Activated gamma-delta T cell treated with anti-CD3 and anti-CD28 coated beads, Interleukin-2, amount 50 U/mL, for 16 hours (primary cell): ENCODE measurements around the gene LPAR2.
"Not testable (repeated sequence)": the region's sequence is repeated elsewhere in the genome, so short reads cannot be mapped to it uniquely, and the experiment has no call there.

ENCODE experiments used
- DNase-seq: peaks from one replicate; pipeline ENCODE4 v3.0.0-alpha.2; 2020; ENCODE audit warnings: low read depth

LPAR2 gene

DNA sequence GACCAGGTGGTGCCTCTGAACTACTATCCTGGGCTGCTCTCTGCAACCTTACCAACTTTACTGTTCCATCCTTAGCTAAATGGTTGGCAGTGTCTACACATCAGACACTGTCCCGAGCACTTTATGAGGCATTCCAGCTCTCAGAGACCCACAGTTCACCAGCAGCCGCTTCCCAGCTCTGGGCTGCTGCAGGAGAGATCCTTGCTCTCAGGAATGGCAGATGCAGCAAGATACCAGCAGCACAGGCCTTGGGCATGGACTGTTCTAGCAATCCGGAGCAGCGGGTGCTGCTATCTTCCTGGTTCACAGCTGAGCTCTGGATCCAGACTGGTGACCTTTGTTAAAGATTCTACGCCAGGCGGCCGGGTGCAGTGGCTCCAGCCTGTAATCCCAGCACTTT lies 3.3 kb upstream of the LPAR2 start:
- no peak for DNase-seq

GRCh38 chr19:19630426-19630825 lies 2.4 kb upstream of the LPAR2 start:
- no peak for DNase-seq

DNA sequence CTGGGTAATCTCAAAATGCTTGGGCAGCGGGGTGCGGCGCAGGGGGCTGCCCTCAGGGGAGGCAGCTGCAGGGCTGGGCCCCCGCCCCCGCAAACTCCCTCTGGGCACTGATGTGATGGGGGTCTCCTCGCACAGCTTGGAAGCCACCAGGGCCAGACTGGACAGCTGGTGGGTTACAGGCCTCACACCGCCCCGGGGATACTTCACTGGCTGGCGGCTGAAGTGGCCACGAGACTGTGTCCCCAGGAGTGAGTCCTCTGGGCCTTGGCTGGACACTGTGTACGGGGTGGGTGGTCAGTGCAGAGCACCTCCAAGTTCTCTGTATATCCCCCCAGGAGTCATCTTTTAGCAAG lies 2.0 kb upstream of the LPAR2 start:
- DNase-seq: no peak

DNA sequence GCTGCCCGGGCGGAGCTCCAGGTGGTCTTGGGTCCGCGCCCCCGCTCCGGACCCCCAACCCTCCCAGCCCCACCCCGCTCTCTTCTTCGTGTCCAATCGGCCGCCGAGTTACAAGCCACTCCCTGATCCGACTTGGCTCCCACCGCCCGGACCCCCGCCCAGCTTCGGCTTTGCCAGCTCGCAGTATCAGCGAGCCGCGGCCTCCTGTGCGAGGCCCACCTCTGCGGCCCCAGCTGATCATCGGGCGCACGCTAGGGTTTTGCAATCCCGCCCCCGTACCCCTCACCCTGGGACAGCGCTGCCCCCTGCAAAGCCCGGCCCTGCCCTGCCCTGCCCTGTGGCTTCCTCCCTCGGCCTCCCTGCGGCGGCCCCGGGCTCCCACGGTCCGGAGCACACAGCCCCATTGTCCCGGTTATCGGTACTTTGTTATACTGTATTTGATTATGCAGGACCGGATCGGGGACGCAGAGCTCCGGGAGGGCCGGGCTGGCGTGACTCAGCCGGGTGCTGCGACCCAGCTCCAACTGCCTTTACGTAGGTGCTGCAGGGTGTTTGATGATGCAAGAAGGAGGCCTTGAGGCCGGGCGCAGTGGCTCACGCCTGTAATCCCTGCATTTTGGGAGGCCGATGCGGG lies 598 bp upstream of the LPAR2 start:
- peak; percentile 38 for DNase-seq

DNA sequence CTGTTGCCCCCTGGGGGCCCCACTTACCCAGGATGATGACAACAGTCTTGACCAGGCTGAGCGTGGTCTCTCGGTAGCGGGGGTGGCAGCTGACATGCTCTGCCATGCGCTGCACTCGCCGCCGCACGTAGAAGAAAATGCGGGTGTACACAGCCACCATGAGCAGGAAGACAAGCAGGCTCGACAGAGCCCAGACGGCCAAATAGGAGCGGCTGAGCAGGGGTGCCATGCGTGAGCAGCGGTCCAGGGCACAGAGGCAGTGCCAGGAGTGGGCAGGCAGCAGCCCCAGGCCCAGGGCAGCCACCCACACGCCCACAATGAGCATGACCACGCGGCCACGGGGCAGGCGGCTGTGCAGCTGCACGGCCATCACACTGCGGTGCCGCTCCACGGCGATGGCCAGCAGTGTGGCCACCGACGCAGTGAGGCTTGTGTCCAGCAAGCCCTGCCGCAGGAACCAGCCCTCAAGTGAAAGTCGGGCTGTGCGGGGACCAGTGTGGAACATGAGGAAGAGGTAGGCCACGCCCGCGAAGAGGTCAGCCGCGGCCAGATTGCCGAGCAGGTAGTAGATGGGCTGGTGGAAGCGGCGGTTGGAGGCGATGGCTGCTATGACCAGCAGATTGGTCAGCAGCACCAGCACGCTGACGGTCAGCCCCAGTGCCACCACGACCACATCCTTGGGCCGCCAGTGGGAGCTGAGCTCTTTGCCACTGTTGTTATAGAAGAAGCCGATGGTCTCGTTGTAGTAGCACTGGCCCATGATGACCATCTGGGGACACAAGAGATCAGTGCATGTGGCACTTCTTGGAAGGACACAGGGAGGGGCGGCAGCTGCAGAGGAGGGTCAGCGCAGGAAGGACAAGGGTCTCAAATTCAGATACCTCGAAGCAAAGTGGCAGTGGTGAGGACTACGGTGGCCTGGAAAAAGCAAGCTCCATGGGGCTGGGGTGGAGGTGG lies 1.2 kb downstream of the LPAR2 start:
- no peak for DNase-seq

DNA sequence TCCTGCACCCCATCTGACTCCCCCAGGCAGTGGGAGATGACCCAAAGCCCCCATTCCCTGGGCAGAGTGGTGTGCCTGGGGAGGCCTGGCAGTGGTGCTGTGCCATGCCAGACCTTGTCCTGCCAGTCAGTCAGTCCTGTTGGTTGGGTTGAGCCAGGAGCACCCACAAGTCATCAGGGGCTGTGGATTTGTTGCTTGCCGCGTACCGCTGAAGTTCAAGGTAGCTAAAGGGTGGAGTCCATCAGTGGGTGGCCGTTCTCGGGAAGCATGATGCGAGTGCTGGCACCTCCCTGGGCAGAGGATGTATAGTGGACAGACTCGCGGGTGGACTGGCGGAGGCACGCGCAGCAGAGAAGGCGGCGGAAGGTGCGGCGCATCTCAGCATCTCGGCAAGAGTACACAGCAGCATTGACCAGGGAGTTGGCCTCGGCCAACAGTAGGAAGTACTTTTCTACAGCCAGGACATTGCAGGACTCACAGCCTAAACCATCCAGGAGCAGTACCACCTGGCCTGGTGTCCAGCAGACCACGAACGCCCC lies 3.9 kb downstream of the LPAR2 start:
- no peak for DNase-seq

GRCh38 chr19:19623383-19623782 lies 4.6 kb downstream of the LPAR2 start:
- no peak for DNase-seq

- no peak for DNase-seq
Observed at GRCh38 chr19:19619849-19620210, 8.2 kb downstream of the LPAR2 start.

DNA sequence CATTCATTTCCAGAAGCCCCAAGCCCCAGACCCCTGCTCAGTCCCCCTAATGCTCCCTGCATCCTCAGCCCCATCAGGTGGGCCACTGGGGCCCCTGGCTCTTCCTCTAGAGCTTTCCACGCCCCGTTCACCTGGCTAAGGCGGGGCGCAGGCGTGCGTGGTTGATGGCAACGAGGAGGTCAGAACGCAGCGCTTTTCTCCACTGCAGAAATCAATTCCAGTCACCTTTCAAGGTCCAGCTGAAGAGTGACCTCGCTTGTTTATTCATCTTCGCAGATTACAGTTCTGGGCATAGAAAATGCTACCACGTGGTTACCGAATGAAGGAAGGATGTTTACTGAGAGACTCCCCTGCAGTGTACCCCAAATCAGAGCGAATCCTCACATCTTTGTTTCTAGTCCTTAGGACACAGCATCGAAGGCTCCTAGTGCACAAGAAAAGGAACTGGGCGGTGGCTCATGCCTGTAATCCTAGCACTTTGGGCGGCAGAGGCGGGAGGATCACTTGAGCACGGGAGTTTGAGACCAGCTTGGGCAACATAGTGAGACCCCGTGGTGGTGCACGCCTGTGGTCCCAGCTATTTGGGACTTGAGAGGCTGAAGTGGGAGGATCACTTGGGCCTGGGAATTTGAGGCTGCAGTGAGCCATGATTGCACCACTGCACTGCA lies 8.7 kb downstream of the LPAR2 start:
- no peak for DNase-seq

DNA sequence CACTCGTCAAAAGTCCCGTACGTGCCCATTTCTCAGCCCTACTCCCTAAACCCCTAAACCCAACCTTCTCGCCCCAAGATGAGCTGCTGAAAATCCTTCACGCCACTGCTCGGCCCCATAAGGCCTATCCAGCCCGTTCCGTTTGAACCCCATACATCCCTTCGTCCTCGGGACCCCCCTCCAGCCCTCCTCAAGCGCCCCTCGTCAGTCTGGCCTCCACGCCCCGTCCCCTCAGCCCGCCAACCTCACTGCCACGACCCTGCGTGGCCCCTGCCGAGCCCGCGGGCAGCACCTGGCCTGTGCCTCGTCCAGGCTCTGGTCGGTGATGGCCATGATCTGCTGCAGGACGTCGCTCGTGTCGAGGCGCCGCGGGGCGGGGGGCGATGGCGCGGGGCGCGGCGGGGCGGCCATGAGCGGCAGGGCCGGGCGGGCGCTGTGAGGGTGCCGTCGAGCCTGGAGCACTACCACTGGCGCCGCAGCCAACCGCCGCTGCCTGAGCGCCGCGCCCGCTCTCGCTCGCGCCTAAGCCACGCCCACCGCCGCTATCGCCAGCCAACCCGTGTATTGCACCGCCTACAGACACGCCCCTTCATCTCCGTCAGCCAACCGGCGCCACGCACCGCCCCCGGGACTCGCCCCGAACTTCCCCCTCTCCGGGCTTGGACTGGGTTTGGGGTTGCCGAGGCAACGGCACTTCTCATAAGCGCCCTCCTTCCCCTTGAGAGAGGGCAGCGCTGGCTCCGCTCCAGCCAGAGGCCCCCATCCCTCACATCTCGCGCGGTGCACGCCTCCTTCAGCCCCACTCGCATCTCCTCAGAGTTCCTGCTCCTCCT lies 9.6 kb downstream of the LPAR2 start, which contains the start of gene PBX4:
Gene PBX4 (minus strand): TSS at position 469 of the 833 bp plus-strand sequence. CDS start 58 bp downstream, at position 411.
- DNase-seq: peak; percentile 99

DNA sequence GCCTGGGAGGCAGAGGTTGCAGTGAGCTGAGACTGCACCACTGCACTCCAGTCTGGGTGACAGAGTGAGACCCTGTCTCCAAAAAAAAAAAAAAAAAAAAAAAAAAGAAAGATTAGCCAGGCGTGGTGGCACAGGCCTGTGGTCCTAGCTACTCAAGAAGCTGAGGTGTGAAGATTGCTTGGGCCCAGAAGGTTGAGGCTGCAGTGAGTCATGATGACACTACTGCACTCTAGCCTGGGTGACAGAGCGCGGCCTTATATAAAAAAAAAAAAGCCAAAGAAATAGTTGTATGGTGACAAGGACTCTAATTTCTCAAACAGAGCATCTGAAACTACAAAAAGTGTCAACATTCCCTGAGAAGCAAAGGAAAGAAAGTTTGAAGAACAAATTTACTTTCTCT lies 12.9 kb downstream of the LPAR2 start:
- no peak for DNase-seq

GRCh38 chr19:19613506-19613905 lies 14.5 kb downstream of the LPAR2 start:
- no peak for DNase-seq

DNA sequence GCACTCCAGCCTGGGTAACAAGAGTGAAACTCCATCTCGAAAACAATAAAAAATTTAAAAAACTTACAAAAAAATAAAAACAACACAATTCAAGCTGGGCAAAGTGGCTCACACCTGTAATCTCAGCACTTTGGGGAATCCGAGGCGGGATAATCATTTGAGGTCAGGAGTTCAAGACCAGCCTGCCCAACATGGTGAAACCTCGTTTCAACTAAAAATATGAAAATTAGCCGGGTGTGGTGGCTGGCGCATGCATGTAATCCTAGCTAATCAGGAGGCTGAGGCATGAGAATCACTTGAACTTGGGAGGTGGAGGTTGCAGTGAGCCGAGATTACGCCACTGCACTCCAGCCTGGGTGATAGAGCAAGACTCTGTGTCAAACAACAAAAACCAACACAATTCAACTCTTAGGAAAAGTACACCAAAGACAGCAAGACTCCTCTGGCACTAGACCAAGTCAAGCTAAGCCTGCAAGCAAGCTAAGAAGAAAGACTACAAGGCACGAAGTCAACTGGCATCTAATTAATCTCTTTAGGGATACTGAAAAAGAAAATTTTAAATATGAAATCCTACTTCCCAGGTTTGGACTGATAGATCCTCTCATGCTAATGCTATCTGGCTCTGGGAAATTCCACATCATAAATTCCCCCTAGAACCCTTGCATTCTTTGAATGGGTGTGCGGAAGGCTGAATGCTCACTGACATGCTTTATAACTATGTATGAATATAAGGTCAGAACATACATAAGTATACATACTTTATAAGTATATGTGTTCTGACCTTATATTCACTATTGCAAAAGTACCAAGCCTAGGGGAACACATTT lies 17.4 kb downstream of the LPAR2 start:
- DNase-seq: no peak

DNA sequence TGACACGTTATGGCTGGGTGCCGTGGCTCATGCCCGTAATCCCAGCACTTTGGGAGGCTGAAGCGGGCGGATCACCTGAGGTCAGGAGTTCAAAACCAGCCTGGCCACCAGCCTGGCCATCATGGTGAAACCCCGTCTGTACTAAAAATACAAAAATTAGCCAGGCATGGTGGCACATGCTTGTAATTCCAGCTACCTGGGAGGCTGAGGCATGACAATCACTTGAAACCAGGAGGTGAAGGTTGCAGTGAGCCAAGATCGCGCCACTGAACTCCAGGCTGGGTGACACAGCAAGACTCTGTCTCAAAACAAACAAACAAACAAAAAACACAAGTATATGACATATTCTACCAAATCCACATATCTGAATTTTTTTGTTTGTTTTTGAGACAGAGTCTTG lies 21.3 kb downstream of the LPAR2 start:
- not testable (repeated sequence) for DNase-seq

DNA sequence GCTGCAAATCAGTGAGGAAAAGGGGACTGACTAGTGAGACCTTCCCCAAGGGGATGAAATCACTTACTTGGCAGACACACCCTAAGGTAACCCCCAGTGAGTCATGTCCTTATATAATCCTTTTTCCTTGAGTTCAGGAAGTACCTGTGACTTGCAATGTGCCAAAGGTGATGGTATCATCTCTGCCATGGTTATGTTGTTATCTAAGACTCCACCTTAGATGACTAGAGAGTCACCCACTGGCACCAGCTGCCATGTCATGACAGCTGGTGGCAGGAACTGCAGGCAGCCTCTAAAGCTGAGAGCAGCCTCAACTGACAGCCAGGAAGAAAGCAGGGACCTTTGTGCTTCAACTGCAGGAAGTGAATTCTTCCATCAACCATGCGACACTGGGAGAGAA lies 22.0 kb downstream of the LPAR2 start:
- no peak for DNase-seq

DNA sequence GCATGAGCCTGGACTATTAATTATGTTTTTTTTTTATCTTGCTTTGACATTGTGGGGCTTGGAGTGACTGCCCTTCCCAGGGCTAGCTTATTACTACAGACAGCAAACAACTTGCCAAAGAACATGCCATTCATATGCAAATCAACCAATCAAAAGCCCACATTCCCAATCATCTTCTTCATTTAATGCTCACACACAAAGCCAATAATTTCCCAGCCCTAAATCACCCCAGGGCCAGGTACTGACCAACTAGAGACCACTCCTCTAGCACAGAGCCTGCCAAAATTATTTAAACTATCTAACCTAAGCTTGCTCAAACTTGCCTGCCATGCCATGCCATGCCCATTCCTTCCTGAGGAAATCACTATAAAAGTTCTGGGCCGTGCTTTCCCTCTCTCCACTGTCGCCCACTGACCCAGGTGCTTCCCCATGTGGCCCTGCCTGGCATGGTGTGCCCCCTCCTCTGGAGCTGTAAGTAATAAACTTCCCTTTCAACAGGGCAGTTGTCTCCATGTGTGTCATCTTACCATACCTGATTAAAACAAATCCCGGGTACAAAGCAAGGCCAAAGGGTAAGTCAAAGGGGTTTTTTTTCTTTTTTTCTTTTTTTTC lies 25.2 kb downstream of the LPAR2 start:
- DNase-seq: no peak

DNA sequence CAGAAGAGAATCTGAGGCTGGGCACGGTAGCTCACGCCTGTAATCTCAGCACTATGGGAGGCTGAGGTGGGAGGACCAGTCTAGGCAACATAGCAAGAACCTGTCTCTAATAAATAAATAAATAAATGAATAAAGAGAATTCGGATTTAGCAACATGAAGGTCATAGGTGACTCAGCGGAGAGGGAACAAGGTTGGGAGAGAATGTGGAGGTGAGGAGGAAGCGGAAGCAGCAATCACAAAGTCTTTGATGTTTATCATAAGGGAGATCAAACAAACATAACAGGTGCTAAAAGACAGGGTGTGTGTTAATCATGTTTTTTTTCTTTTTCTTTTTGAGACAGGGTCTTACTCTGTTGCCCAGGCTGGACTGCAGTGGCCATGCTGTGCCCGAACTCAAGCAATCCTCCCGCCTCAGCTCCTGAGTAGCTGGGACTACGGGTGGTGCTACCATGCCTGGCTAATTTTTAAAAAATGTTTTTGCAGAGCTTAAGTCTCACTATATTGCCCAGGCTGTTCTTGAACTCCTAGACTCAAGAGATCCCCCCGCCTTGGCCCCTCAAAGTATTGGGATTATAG lies 25.8 kb downstream of the LPAR2 start:
- DNase-seq: no peak

DNA sequence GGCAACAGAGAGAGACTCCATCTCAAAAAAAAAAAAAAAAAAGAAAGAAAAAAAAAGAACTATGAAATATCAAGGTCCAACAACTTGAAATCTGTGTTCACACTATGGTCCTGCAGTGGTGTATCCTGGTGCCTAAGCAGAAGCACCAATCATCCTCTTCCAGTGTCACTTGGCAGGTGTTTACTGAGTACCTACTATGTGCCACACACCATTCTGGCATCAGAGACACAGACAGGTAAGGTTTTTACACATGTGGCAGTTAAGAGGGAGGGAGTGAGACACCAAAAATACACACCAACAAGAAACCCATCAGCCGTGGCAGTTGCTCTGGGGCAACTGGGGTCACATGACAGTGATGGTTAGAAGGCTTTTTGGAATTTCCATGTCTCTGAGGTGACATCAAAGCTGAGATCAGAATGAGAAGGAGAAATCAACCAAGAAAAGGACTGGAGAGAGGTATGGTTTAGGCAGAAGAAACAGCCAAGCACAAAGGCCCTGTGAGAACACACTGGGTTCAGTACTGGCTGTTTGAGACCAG lies 27.2 kb downstream of the LPAR2 start:
- DNase-seq: no peak

DNA sequence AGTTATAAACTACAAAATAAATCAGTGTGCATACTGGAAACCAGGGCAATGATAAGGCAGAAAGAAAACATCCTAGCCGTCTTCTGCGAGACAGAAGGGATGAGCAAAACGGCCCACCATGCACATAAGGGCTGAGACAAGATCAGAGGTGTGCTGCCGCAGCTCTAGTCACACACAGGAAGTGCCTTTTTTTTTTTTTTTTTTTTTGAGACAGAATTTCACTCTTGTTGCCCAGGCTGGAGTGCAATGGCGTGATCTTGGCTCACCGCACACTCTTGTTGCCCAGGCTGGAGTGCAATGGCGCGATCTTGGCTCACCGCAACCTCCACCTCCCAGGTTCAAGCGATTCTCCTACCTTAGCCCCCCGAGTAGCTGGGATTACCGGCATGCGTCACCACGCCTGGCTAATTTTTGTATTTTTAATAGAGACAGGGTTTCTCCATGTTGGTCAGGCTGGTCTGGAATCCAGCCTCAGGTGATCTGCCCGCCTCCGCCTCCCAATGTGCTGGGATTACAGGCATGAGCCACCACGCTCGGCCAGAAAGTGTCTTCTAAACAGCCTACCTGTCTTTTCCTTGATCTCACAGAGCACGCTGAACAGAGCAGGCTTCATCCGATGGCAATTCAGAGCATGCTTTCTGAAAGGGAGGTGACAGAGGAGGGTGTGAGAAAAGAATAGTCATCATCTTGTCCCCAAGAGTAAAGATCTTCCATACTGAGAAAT lies 29.1 kb downstream of the LPAR2 start:
- DNase-seq: peak; percentile 60
